Colon (tissue), 2 donors: ENCODE measurements around the gene TSHZ1.
A peak's percentile ranks its signal among the peaks of the same experiment; 100 is the strongest.
"Not testable (repeated sequence)": the region's sequence is repeated elsewhere in the genome, so short reads cannot be mapped to it uniquely, and the experiment has no call there.

ENCODE experiments used
- FAIRE-seq: peaks from 2 replicates; lab custom pipeline; 2012; peaks lifted over from hg19 to GRCh38; lab: Jason Lieb, UNC
- donor health status: control.
- donor health status: control.

Gene TSHZ1

GRCh38 chr18:75183973-75184493, 26.6 kb upstream of the TSHZ1 start:
- no peak for FAIRE-seq

DNA sequence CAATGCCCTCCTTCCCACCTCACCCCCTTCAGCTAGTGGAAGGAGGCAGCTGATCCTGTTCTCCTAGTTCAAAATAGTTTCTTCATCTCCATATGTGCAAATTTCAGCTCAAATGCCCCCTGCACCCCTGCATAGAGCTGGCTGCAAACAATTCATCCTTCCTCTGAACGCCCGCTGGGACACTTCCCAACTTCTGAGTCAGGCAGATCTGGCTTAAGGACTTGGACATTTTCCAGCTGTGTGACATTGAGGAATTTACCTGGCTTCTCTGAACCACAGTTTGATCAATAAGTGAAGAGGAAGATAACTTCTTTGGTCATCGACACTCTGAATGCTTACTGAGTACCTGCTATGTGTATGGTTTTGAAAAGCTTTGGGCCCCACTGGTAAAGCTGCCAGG, 25.1 kb upstream of the TSHZ1 start:
- FAIRE-seq, result no peak

DNA sequence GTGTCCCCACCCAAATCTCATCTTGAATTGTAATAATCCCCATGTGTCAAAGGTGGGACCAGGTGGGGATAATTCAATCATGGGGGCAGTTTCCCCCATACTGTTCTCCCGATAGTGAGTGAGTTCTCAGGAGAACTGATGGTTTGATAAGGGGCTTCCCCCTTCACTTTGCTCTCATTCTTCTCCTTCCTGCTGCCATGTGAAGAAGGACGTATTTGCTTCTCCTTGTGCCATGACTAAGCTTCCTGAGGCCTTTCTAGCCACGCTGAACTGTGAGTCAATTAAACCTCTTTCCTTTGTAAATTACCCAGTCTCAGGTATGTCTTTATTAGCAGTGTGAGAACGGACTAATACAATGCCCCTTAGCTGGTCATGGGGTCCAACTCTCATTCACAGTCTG, 22.9 kb upstream of the TSHZ1 start:
- FAIRE-seq, result not testable (repeated sequence)

- no peak for FAIRE-seq
These were observed 20.9 kb upstream of the TSHZ1 start for GRCh38 chr18:75189696-75190095.

- no peak for FAIRE-seq
These were observed 17.7 kb upstream of the TSHZ1 start for GRCh38 chr18:75192899-75193298.

- no peak for FAIRE-seq
These were observed 12.6 kb upstream of the TSHZ1 start for GRCh38 chr18:75198036-75198435.

GRCh38 chr18:75199327-75199726, 11.3 kb upstream of the TSHZ1 start:
- FAIRE-seq, result no peak

- FAIRE-seq, result no peak
These were observed 10.5 kb upstream of the TSHZ1 start for GRCh38 chr18:75200071-75200470.

DNA sequence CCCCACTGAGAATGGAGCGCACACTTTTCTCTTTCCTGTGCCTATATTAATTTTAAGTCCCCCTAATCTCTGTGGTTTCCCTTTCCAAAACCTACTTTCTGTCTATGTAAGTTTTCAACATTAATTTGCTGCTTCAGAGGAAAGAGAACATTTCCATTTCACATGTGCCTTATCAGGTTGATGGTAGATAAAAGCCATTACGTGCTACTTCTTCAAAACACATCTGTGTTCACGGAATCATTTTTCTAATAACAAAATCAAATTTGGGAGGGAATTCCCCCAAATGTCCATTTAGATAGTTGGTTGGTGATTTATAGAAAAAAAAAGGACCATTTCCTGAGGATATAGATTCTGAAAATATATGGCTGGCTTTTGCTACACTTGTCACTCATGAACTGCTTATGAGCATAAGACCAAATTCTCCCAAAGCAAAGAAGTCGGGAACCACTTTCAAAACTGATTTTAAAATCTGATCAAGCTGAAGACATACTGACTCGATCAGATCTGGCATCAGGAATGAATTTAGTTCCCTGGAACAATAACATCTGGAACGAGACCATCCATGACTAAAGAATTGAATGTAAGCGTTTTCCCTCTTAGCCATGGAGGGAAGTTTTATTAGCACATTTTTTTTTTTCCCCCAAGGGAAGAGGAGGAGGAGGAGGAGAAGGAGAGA, 9.9 kb upstream of the TSHZ1 start:
- FAIRE-seq, result no peak

- FAIRE-seq, result no peak
These were observed 9.0 kb upstream of the TSHZ1 start for GRCh38 chr18:75201282-75202270.

DNA sequence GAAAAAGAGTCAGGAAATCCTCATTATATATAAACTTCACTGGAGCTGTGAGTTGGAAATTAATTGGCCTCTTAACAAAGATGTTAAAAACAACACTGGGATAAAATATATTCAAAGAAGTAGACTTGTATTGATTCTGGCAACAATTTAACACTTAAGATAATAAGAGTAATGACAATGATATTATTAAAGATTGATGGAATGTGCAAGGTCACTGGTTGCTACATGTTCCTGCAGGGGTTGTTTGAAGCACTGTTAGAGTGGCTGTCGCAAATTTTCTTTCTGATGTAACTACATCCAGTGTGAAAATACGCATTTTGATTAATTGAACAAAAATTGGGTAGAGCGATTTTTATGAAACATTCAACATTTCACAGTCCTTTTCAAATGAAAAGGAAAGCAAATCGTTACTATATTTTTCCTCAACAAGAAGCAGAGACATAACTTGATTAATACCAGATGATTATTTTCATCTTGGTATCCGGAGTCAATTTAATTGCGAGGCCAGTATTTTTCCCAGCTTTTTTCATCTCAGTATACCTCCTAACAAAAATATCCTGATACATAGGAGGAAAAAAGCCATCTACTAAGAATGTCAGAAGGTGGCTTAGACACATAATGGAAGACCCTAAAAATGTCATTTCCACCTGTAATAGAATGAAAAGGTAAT, 7.8 kb upstream of the TSHZ1 start:
- peak; percentile 18 for FAIRE-seq

- FAIRE-seq, result no peak
These were observed 7.0 kb upstream of the TSHZ1 start for GRCh38 chr18:75203416-75204268.

GRCh38 chr18:75204269-75204731, 6.3 kb upstream of the TSHZ1 start:
- FAIRE-seq, result no peak

DNA sequence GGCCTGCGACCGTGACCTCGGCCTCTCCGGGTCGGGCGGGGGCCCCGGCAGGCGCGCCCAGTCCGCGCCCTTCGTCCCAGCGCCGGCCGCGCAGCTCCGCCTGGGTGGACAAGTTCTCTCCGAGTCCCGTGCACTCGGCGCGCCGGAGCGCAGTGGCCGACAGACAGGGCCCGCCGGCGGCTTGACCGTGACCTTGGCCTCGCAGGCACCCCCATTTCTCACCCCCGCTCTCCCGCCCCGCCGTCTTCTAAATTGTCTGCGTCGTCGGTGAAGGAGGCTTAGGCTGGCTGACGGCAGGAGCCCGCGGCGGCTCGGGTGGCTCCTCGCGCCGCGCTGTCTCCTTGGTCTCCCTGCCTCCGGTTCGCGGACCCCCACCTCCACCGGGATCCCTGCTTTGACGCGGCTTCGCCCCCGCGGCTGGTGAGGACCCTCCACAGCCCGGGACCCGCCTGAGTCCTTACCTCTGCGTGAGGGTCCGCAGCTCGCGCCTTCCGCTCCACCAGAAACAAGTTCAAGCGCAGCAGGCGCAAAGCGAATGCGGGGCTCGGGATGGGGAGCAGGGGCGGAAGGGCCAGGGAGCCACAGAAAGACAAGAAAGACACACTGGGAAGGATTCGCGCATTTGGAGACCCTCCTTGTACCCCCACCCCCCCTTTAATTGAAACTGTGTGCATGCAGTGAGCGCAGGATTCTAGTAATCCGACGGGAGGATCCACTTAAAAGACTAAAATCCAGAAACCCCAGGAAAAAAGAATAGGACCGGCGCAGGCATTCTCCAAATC, 5.7 kb upstream of the TSHZ1 start:
- no peak for FAIRE-seq

DNA sequence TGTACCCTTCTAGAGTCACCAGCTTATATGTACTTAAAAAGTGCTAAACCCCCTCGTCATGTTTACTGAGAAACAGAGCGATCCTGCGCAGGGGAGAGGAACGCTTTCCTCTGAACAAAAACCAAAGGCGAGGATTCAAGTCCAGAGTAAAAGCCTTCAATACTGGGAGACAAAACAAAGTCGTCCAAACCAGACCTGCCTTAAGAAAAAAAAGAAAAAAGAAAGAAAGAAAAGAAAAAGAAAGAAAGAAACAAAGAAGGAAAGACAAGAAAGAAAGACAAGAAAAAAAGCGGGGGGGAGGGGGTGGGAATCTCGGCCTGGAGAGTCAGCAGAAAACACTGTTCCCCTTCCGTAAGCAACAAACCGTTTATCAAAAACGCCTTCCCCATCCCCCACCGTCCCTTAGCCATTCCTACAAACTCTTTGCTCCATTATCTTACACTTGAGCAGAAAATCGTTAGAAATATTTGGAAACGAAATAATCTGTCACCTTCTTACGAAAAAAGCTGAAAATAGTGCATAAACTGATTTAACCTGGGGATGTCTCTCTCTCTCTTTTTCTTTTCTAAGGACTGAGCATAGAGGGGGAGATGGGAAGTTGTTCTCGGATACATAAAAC, 5.0 kb upstream of the TSHZ1 start:
- FAIRE-seq, result no peak

GRCh38 chr18:75206452-75207309, 3.9 kb upstream of the TSHZ1 start:
- FAIRE-seq, result no peak

- FAIRE-seq, result no peak
These were observed 3.1 kb upstream of the TSHZ1 start for GRCh38 chr18:75207310-75208154.

DNA sequence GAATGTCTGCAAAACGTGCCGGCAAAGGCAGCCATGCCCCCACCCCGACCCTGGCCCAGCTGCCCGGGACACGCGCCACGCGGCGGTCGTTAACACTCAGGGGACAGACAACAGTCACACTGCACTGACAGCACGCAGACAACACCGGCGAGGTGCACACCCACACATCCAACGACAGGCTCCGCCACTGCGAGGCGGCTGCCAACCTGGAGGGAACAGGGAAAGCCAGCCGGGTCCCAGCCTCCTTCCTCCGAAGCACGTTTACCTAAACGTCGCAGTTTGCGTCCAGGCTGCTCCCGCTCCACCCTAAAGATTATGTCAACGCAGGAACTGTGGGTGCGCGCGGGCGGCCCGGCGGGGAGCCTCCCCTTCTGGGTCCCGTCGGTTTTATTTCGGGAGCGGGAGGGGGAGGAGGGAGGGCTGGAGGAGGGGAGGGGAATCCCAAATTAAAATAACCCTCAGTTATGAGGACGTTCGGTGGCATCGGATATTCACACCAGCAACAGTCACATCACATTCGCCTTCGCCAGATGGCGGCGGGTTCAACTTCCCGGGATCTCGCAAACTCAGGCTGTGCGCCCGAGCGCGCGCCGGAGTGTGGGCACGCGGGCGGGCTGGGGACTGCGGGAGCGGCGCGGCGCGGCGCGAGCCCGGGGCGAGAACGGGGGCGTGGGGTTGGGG, 2.3 kb upstream of the TSHZ1 start:
- no peak for FAIRE-seq
